ENCODE measurements around the gene LRFN3. TPM values are rescaled to one million over a fixed set of nuclear protein-coding genes. Genes with fewer than 3 reads are reported as not detected.

LRFN3 gene
- total RNA-seq, 4 donors from 2014 or later, result 3.2 to 8.7 (median 5.3) TPM

DNA sequence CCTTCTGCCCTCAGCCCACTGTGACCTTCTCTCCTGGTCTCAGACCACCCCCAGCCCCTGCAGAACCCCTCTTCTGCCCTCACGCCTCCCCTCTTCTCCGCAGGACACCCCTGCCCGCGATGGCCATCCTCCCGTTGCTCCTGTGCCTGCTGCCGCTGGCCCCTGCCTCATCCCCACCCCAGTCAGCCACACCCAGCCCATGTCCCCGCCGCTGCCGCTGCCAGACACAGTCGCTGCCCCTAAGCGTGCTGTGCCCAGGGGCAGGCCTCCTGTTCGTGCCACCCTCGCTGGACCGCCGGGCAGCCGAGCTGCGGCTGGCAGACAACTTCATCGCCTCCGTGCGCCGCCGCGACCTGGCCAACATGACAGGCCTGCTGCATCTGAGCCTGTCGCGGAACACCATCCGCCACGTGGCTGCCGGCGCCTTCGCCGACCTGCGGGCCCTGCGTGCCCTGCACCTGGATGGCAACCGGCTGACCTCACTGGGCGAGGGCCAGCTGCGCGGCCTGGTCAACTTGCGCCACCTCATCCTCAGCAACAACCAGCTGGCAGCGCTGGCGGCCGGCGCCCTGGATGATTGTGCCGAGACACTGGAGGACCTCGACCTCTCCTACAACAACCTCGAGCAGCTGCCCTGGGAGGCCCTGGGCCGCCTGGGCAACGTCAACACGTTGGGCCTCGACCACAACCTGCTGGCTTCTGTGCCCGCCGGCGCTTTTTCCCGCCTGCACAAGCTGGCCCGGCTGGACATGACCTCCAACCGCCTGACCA, 3.3 kb downstream of the LRFN3 start:
- ATAC-seq (ENCODE audit: low FRiP score) (no peak), DNase-seq (ENCODE audit: low spot score) (no peak)
- TF ChIP-seq, protein P1, sequence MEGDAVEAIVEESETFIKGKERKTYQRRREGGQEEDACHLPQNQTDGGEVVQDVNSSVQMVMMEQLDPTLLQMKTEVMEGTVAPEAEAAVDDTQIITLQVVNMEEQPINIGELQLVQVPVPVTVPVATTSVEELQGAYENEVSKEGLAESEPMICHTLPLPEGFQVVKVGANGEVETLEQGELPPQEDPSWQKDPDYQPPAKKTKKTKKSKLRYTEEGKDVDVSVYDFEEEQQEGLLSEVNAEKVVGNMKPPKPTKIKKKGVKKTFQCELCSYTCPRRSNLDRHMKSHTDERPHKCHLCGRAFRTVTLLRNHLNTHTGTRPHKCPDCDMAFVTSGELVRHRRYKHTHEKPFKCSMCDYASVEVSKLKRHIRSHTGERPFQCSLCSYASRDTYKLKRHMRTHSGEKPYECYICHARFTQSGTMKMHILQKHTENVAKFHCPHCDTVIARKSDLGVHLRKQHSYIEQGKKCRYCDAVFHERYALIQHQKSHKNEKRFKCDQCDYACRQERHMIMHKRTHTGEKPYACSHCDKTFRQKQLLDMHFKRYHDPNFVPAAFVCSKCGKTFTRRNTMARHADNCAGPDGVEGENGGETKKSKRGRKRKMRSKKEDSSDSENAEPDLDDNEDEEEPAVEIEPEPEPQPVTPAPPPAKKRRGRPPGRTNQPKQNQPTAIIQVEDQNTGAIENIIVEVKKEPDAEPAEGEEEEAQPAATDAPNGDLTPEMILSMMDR (IDR thresholded peaks at IDR 0.05), result no peak

DNA sequence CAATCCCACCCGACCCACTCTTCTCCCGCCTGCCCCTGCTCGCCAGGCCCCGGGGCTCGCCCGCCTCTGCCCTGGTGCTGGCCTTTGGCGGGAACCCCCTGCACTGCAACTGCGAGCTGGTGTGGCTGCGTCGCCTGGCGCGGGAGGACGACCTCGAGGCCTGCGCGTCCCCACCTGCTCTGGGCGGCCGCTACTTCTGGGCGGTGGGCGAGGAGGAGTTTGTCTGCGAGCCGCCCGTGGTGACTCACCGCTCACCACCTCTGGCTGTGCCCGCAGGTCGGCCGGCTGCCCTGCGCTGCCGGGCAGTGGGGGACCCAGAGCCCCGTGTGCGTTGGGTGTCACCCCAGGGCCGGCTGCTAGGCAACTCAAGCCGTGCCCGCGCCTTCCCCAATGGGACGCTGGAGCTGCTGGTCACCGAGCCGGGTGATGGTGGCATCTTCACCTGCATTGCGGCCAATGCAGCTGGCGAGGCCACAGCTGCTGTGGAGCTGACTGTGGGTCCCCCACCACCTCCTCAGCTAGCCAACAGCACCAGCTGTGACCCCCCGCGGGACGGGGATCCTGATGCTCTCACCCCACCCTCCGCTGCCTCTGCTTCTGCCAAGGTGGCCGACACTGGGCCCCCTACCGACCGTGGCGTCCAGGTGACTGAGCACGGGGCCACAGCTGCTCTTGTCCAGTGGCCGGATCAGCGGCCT, 4.1 kb downstream of the LRFN3 start:
- DNase-seq (ENCODE audit: low spot score), result no peak
- ATAC-seq (ENCODE audit: low FRiP score), result no peak
- TF ChIP-seq, protein P1 (IDR thresholded peaks at IDR 0.05), result no peak

DNA sequence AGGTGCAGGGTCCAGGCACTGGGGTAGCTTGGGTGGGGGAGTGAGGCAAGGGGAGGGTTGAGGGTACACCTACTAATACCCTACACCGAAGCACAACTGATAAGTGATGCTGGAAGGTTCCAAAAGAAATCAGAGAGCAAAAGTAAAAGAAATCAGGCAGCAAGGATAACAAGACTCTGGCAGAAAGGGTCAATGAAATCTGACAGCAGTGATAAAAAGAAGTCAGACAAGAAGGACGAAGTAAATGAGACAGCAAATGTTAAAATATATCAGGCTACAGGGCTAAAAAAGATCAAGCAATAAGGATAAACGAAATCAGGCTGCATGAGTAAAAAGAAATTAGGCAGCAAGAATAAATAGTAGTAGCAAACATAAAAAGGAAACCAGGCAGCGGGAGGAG, 4.7 kb downstream of the LRFN3 start:
- no peak for ATAC-seq (ENCODE audit: low FRiP score)
- TF ChIP-seq, protein P1 (IDR thresholded peaks at IDR 0.05), result no peak
- no peak for DNase-seq (ENCODE audit: low spot score)

DNA sequence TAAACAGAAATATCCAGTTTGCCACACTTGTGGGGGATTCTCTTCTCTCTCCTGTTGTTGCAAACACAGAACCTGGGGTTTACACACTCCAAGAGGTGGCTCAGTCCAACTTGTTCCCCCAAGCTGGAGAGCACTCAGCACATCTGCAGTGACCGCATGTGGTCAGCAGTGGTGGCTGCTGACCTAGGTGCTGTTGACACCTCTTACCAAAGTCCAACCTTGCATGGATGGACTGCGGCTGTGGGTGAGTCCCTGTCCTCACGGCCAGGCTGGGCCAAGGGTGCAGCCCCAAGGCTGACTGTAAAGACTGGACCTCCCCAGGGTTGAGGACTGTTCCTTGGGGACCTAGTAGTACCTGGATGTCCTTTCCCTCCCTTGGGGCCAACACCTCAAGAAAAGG, 6.1 kb downstream of the LRFN3 start:
- TF ChIP-seq, protein P1 (IDR thresholded peaks at IDR 0.05), result no peak
- ATAC-seq (ENCODE audit: low FRiP score) (no peak), DNase-seq (ENCODE audit: low spot score) (no peak)

DNA sequence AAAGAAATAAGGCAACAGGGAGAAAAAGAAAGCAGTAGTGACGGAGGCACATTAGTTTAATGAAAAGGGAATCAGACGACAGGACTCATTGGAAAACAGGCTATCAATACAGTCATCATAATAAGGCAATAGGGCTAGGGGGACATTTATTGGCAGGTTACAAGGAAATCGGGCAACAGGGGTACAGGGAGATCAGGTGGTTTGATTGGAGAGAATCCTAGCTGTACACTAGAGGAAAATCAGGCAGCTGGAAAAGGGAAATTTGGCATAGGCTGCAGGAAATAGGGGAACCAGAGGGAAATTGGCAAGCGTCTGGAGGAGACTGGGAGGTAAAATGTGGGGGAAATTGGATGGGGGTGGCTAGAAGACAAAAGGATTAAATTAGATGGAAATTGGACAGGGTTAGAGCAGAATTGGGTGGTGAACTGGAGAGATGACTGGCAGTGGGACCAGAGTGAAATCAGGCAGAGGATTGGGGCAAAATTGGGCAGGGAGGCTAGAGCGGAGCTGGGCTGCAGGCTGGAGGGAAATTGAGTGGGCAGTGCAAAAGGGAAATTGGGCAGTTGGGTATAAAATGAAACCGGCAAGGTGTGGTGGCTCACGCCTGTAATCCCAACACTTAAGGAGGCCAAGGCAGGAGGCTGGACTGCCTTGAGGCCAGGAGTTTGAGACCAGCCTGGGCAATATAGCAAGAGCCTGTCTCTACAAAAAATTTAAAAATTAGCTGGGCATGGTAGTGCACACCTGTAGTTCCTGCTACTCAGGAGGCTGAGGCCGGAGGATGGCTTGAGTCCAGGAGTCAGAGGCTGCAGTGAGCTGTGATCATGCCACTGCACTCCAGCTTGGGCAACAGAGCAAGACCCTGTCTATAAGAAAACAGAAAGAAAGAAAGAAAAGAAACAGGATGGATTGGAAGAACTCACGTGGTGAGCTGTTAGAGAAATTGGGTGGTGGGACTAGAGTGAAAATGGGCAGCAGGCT, 7.4 kb downstream of the LRFN3 start:
- no peak for ATAC-seq (ENCODE audit: low FRiP score)
- no peak for DNase-seq (ENCODE audit: low spot score)
- TF ChIP-seq, protein P1 (IDR thresholded peaks at IDR 0.05), result no peak

DNA sequence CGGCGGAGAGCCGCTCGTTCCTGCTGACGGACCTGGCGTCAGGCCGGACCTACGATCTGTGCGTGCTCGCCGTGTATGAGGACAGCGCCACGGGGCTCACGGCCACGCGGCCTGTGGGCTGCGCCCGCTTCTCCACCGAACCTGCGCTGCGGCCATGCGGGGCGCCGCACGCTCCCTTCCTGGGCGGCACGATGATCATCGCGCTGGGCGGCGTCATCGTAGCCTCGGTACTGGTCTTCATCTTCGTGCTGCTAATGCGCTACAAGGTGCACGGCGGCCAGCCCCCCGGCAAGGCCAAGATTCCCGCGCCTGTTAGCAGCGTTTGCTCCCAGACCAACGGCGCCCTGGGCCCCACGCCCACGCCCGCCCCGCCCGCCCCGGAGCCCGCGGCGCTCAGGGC, 8.4 kb downstream of the LRFN3 start:
- ATAC-seq (ENCODE audit: low FRiP score) (no peak), DNase-seq (ENCODE audit: low spot score) (no peak)
- TF ChIP-seq, protein P1 (IDR thresholded peaks at IDR 0.05), result no peak
